Liver (tissue), 3 donors: ENCODE data around the gene APBA2.

Experiments
- CTCF ChIP-seq: fragments of 150-350 bp; IDR thresholded peaks from 2 replicates; pipeline ENCODE4 v1.5.1; 2017; ENCODE audit warnings: improper control_type of control experiment, low read depth, low read length; ENCODE audit not compliant: missing input control
- EGR1 ChIP-seq, 2 donors: IDR thresholded peaks; 2 replicates each; pipeline ENCODE4 v1.6.1; 2016 to 2018; ENCODE audit warnings: antibody characterized with exemption in 2 of 2, low read depth in 2 of 2
- FOXA1 ChIP-seq: IDR thresholded peaks from 2 replicates; pipeline ENCODE4 v1.6.1; 2016; ENCODE audit warnings: antibody characterized with exemption
- GABPA ChIP-seq, 2 donors: IDR thresholded peaks in 1 of 2; conservative IDR thresholded peaks in 1 of 2; 2 replicates each; pipeline ENCODE4 v1.6.1; 2016; ENCODE audit warnings: antibody characterized with exemption in 2 of 2, mild to moderate bottlenecking in 1 of 2, moderate library complexity in 1 of 2
- HNF4G ChIP-seq: IDR thresholded peaks from 2 replicates; pipeline ENCODE4 v1.6.1; 2016; ENCODE audit warnings: antibody characterized with exemption
- MAX ChIP-seq: IDR thresholded peaks from 2 replicates; pipeline ENCODE4 v1.6.1; 2016; ENCODE audit warnings: antibody characterized with exemption
- RAD21 ChIP-seq, 2 donors: IDR thresholded peaks; 2 replicates each; pipeline ENCODE4 v1.6.1; 2016; ENCODE audit warnings: antibody characterized with exemption in 2 of 2, mild to moderate bottlenecking in 2 of 2
- REST ChIP-seq: IDR thresholded peaks from 2 replicates; pipeline ENCODE4 v1.6.1; 2016; ENCODE audit warnings: antibody characterized with exemption, mild to moderate bottlenecking
- RXRA ChIP-seq, 2 donors: IDR thresholded peaks; 2 replicates each; pipeline ENCODE4 v1.6.1; 2017 to 2018; ENCODE audit warnings: antibody characterized with exemption in 2 of 2, mild to moderate bottlenecking in 1 of 2
- SP1 ChIP-seq: IDR thresholded peaks from 2 replicates; pipeline ENCODE4 v1.6.1; 2018; ENCODE audit warnings: antibody characterized with exemption, mild to moderate bottlenecking
- TAF1 ChIP-seq: conservative IDR thresholded peaks from 2 replicates; pipeline ENCODE4 v1.6.1; 2016; ENCODE audit warnings: antibody characterized with exemption, mild to moderate bottlenecking
- YY1 ChIP-seq: IDR thresholded peaks from 2 replicates; pipeline ENCODE4 v1.6.1; 2016; ENCODE audit warnings: antibody characterized with exemption, mild to moderate bottlenecking
- ZBTB33 ChIP-seq: IDR thresholded peaks from 2 replicates; pipeline ENCODE4 v1.6.1; 2016; ENCODE audit warnings: antibody characterized with exemption
- donor health status: healthy.
- donor health status: healthy.

- TF ChIP-seq CTCF (no peak), TAF1 (no peak), SP1 (no peak), GABPA (IDR thresholded peaks at IDR 0.05 in 1 of 2, conservative IDR thresholded peaks at IDR 0.05 in 1 of 2) (no peak), REST (no peak), MAX (no peak), HNF4G (no peak), RAD21 (IDR thresholded peaks at IDR 0.05) (no peak), YY1 (no peak), FOXA1 (no peak), EGR1 (IDR thresholded peaks at IDR 0.05; ENCODE audit: low read depth in 2 of 2) (no peak), ZBTB33 (no peak), RXRA (IDR thresholded peaks at IDR 0.05) (no peak)
Observed at GRCh38 chr15:29045717-29046116, 159.9 kb downstream of the APBA2 start.
